ENCODE results near the gene SOD2.
"Not testable (repeated sequence)": the region's sequence is repeated elsewhere in the genome, so short reads cannot be mapped to it uniquely, and the experiment has no call there.

SOD2 gene

DNA sequence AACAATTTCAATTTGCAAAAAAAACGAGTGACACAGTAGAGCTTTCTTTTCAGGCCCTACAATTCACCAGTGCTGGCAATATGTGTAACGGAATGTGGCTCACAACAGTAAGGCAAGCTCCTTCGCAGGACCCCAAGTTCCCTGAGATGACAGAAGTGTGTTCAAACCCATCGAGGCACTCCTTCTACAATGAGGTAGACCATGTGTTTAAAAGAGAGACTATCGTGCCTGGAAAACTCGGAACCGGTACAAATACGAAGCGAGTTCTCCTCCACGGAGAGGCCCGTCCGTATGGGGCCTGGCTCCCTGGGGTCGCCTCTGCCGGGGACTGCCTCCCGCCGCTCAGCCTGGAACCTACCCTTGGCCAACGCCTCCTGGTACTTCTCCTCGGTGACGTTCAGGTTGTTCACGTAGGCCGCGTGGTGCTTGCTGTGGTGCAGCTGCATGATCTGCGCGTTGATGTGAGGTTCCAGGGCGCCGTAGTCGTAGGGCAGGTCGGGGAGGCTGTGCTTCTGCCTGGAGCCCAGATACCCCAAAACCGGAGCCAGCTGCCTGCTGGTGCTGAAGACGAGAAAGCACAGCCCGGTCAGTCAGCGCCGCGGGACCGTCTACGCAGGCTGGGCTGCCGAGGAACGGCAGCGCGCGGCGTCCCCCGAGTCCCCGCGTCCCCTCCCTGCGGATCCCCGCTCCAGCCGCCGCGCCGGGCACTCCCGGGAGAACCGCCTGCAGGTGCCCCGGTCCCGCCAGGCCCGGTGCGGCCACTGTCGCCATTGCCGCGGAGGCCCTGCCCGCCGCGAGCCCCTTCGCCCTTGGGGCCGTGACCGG lies 526 bp downstream of the SOD2 start:
- DNase-seq (ENCODE audit: extremely low read depth, low read depth) = no peak
- no peak for TF ChIP-seq CTCF (IDR thresholded peaks at IDR 0.05; ENCODE audit: low read depth, low read length)

- TF ChIP-seq CTCF (IDR thresholded peaks at IDR 0.05; ENCODE audit: low read depth, low read length) = no peak
- no peak for DNase-seq (ENCODE audit: extremely low read depth, low read depth)
Observed at GRCh38 chr6:159691963-159692287, 1.1 kb downstream of the SOD2 start.

GRCh38 chr6:159691133-159691962 lies 1.7 kb downstream of the SOD2 start:
- DNase-seq (ENCODE audit: extremely low read depth, low read depth) = peak; percentile 82
- TF ChIP-seq CTCF (IDR thresholded peaks at IDR 0.05; ENCODE audit: low read depth, low read length) = peak; percentile 71

GRCh38 chr6:159690135-159690534 lies 2.9 kb downstream of the SOD2 start:
- DNase-seq (ENCODE audit: extremely low read depth, low read depth) = not testable (repeated sequence)

DNA sequence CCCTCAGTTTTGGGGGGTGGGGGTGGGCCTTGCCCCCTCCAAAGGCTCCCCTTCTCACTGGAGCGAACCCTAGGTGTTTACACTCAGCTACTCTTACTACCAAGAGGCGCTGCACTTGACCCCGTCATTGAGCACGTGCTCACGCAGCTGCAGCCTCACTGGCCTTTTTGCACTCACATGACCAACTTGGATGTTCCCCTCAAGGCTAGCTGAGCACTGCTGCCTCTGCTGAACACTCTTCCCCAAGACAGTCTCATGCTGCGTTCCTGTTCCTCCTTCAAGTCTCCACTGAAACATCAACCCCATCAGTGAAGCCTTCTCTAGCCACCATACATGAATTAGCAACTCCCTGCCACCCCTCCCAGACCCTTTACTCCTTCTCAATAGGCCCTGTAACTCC lies 4.0 kb downstream of the SOD2 start:
- TF ChIP-seq CTCF (IDR thresholded peaks at IDR 0.05; ENCODE audit: low read depth, low read length) = no peak
- DNase-seq (ENCODE audit: extremely low read depth, low read depth) = no peak

DNA sequence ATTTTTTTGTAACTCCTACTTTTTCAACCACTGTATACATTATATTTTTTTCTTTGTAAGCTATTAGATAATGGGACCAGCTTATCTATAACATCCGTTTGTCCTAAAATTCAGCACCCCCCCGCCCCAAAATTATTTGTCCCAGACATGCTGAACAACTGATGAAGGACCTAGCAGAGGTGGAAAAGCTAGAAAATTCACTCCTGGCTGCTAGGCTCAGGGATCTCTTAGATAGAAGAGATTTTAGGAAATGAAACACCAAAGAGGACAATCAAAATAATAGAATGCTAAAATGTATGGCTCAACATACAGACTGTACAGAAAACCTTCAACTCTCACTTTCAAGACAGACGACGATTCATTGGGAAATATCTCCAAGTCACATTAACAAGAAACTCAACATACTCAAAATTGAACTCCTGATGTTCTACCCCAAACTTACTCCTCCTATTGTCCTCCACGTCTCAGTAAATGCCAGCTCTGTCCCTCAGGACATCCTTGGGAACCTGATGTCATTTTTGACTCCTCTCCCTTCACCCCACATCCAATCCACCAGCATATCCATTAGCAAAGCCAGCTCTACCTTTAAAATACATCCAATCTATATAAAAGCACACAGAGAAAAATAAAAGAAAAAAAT lies 4.7 kb downstream of the SOD2 start:
- no peak for TF ChIP-seq CTCF (IDR thresholded peaks at IDR 0.05; ENCODE audit: low read depth, low read length)

DNA sequence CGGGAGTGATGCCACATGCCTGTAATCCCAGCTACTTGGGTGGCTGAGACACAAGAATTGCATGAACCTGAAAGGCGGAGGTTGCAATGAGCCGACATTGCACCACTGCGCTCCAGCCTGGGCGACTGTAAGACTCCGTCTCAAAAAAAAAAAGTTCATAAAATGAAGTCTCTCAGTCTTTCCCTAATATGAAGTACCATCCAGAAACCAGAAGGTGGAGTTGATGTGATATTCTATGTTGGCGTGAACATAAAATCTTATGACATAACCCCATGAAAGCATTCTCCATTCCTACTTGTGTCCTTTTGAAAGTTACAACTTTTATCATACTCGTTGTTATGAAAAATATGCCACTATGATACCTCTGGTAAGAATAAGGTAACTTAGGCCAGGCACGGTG lies 5.7 kb downstream of the SOD2 start:
- DNase-seq (ENCODE audit: extremely low read depth, low read depth) = no peak
- no peak for TF ChIP-seq CTCF (IDR thresholded peaks at IDR 0.05; ENCODE audit: low read depth, low read length)

More for the DNA sequence above, 4.7 kb downstream of the SOD2 start:
- no peak for DNase-seq (ENCODE audit: extremely low read depth, low read depth)

Measured in AG09319 (cell line).